HG03025 (cell line): ENCODE results near the gene LRRC14B.
"Not testable (repeated sequence)": the region's sequence is repeated elsewhere in the genome, so short reads cannot be mapped to it uniquely, and the experiment has no call there.

Experiments used
- ATAC-seq: cut with Tn5 transposase; IDR thresholded peaks from one replicate; pipeline ENCODE4 v1.9.1; 2021; ENCODE audit warnings: mild to moderate bottlenecking, moderate library complexity; ENCODE audit not compliant: unreplicated experiment, low FRiP score

The LRRC14B gene

GRCh38 chr5:159448-160172, 31.7 kb upstream of the LRRC14B start:
- ATAC-seq: no peak

GRCh38 chr5:160173-160510, 31.2 kb upstream of the LRRC14B start:
- ATAC-seq: no peak

- ATAC-seq: no peak
Measured at GRCh38 chr5:160921-161802, 30.1 kb upstream of the LRRC14B start.

GRCh38 chr5:161803-162110, 29.5 kb upstream of the LRRC14B start:
- ATAC-seq: no peak

GRCh38 chr5:162190-162564, 29.1 kb upstream of the LRRC14B start:
- ATAC-seq: no peak

- no peak for ATAC-seq
Measured at GRCh38 chr5:162565-163337, 28.5 kb upstream of the LRRC14B start.

GRCh38 chr5:163338-163620, 28.0 kb upstream of the LRRC14B start:
- ATAC-seq: no peak

- ATAC-seq: no peak
Measured at GRCh38 chr5:163841-164240, 27.5 kb upstream of the LRRC14B start.

GRCh38 chr5:164244-164643, 27.1 kb upstream of the LRRC14B start:
- ATAC-seq: no peak

GRCh38 chr5:164783-165182, 26.5 kb upstream of the LRRC14B start:
- ATAC-seq: not testable (repeated sequence)

GRCh38 chr5:166441-167372, 24.6 kb upstream of the LRRC14B start:
- ATAC-seq: no peak

- no peak for ATAC-seq
Measured at GRCh38 chr5:167511-167910, 23.8 kb upstream of the LRRC14B start.

- no peak for ATAC-seq
Measured at GRCh38 chr5:167982-168660, 23.2 kb upstream of the LRRC14B start.

- ATAC-seq: no peak
Measured at GRCh38 chr5:169071-169727, 22.1 kb upstream of the LRRC14B start.

GRCh38 chr5:169728-170094, 21.6 kb upstream of the LRRC14B start:
- no peak for ATAC-seq

GRCh38 chr5:170971-171800, 20.1 kb upstream of the LRRC14B start:
- ATAC-seq: no peak

GRCh38 chr5:171801-172331, 19.4 kb upstream of the LRRC14B start:
- ATAC-seq: no peak

GRCh38 chr5:172421-172820, 18.9 kb upstream of the LRRC14B start:
- ATAC-seq: no peak
